BE2C (cell line): Measurements from ENCODE around the gene GAREM1.

Source experiments
- DNase-seq: peaks from one replicate; pipeline ENCODE4 v3.0.0-alpha.2; 2020
- H3K27me3 ChIP-seq: fragments of 250-450 bp; sonication (Bioruptor Pico); 2 replicates; pipeline ENCODE4 v1.5.1; 2020; ENCODE audit warnings: mild to moderate bottlenecking
- H3K36me3 ChIP-seq: fragments of 250-450 bp; sonication (Bioruptor Pico); 2 replicates; pipeline ENCODE4 v1.5.1; 2020; ENCODE audit warnings: mild to moderate bottlenecking
- H3K4me1 ChIP-seq: fragments of 250-450 bp; sonication (Bioruptor Pico); 2 replicates; pipeline ENCODE4 v1.5.1; 2020
- H3K4me3 ChIP-seq: 2 replicates; pipeline ENCODE4 v1.5.1; 2011; ENCODE audit warnings: low read depth, low read length
- H3K9me3 ChIP-seq: fragments of 250-450 bp; sonication (Bioruptor Pico); 2 replicates; pipeline ENCODE4 v1.5.1; 2020
- TF ChIP-seq, protein P1 (sequence below): IDR thresholded peaks from 2 replicates; pipeline ENCODE4 v1.5.1; 2012; ENCODE audit warnings: mild to moderate bottlenecking, low read depth, low read length

GAREM1 gene

DNA sequence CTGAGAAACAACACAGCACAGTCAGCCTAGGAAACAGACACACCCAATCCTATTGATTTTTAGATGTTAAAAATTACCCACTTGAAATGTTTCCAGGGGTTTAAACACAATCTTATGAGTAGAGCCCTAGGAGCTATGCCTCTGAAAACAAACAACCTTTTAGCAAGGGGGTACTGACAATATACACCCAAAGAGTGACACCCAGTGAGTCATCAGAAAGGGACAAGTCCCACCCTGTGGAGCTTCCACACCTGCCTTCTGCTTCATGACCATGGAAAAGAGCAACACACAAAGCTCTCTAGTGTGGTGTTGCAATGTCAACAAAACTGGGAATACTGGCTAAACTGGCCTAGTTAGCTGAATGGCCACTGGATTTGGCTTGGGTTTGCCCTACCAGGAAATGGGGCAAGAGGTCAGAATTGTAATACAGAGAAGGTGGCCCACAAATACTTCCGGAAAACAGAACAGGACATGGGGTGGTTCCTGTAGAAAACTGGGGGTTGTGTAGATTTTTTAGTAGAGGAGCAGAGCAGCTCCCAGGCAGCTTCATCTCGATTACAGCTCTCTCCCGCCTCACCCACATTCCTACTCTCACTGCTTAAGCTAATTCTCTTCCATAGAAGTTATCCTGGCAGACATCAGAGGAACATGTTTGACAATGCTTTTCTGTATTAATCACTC, 98.2 kb downstream of the GAREM1 start:
- no peak overlapping the region for H3K4me3 ChIP-seq
- no peaks in the 10 kb centered on the region for H3K9me3 ChIP-seq
- TF ChIP-seq, protein P1, sequence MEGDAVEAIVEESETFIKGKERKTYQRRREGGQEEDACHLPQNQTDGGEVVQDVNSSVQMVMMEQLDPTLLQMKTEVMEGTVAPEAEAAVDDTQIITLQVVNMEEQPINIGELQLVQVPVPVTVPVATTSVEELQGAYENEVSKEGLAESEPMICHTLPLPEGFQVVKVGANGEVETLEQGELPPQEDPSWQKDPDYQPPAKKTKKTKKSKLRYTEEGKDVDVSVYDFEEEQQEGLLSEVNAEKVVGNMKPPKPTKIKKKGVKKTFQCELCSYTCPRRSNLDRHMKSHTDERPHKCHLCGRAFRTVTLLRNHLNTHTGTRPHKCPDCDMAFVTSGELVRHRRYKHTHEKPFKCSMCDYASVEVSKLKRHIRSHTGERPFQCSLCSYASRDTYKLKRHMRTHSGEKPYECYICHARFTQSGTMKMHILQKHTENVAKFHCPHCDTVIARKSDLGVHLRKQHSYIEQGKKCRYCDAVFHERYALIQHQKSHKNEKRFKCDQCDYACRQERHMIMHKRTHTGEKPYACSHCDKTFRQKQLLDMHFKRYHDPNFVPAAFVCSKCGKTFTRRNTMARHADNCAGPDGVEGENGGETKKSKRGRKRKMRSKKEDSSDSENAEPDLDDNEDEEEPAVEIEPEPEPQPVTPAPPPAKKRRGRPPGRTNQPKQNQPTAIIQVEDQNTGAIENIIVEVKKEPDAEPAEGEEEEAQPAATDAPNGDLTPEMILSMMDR = no peak
- no peak for DNase-seq
- no peaks in the 10 kb centered on the region for H3K27me3 ChIP-seq
- no peaks in the 10 kb centered on the region for H3K4me1 ChIP-seq
- no peaks in the 10 kb centered on the region for H3K36me3 ChIP-seq

DNA sequence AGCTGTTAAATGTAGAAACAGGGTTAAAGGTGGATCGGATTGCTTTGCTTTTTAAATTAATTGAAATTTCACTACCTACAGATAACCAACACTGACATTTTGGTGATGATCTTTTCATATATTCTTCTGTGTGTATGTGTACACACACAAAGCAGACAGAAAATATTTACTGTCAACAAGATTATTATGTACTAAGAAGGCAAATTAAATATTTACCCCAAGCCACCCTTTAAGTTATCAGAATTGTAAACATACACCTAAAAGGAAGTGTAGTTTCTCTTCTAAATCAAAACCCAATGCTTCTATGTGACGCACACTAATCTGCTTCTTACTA, 98.7 kb downstream of the GAREM1 start:
- Histone ChIP-seq H3K4me3 (no peak overlapping the region), H3K9me3 (no peaks in the 10 kb centered on the region), H3K36me3 (no peaks in the 10 kb centered on the region), H3K27me3 (no peaks in the 10 kb centered on the region), H3K4me1 (no peaks in the 10 kb centered on the region)
- no peak for DNase-seq
- TF ChIP-seq, protein P1 = no peak

DNA sequence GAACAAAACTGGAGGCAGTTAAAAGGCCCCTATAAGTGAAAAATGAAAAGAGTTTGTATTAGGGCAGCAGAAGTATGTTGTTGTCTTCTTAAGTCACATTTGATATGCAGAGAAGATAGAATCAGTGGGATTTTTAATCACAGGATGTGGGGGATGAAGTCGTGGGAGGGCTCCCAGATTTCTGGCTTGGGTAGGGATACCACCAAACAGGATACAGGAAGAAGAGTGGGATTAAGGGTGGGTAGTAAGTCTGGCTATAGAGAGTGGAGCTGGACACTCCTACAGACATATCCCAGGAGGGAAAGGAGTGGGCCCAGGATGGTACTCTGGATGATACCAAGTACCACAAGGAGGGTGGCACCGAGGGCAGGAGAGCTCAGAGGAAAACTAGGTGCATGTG, 99.3 kb downstream of the GAREM1 start:
- TF ChIP-seq, protein P1 = no peak
- DNase-seq = no peak
- Histone ChIP-seq H3K9me3 (no peaks in the 10 kb centered on the region), H3K27me3 (no peaks in the 10 kb centered on the region), H3K36me3 (no peaks in the 10 kb centered on the region), H3K4me1 (no peaks in the 10 kb centered on the region), H3K4me3 (no peak overlapping the region)

DNA sequence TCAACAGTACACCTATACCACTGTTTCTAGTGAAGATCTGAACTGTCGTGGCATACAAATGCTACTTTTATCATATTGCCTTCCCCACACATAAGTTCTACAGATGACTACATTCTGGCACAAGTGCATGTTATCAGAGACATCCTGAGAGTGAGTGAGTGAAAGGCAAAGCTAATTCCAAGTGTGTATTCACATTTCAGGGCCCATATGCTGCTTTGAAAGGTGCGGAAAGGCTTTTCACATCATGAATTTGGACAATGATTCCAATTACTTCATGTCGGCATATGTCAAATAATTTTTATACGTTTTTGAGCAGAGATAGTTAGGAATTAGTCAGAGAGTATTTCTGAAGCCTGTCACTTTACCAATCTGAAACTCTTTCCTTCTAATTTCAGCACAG, 101.7 kb downstream of the GAREM1 start:
- Histone ChIP-seq H3K4me3 (no peak overlapping the region), H3K4me1 (no peaks in the 10 kb centered on the region), H3K36me3 (no peaks in the 10 kb centered on the region), H3K27me3 (no peaks in the 10 kb centered on the region), H3K9me3 (no peaks in the 10 kb centered on the region)
- TF ChIP-seq, protein P1 = no peak
- no peak for DNase-seq

DNA sequence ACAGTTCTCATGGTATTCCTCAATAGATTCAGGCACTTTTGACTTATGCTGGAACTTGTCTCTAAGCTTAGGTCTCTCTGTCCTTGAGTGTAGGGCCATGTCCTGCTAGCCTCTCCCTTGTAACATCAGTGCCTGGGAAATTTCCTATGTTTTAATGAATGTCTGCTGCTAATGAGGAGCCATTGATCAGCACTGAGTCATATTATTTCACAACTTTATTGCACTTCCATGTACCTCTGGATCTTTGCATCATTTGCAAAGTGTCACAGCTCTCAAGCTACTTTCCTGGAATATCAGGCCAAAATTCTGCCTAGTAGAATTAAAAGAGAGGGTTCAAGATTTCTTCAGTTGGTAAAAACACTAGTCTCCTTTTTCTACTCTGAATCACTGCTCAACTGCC, 102.5 kb downstream of the GAREM1 start:
- no peaks in the 10 kb centered on the region for H3K36me3 ChIP-seq
- H3K27me3 ChIP-seq = no peaks in the 10 kb centered on the region
- DNase-seq = no peak
- no peaks in the 10 kb centered on the region for H3K4me1 ChIP-seq
- TF ChIP-seq, protein P1 = no peak
- H3K4me3 ChIP-seq = no peak overlapping the region
- no peaks in the 10 kb centered on the region for H3K9me3 ChIP-seq

DNA sequence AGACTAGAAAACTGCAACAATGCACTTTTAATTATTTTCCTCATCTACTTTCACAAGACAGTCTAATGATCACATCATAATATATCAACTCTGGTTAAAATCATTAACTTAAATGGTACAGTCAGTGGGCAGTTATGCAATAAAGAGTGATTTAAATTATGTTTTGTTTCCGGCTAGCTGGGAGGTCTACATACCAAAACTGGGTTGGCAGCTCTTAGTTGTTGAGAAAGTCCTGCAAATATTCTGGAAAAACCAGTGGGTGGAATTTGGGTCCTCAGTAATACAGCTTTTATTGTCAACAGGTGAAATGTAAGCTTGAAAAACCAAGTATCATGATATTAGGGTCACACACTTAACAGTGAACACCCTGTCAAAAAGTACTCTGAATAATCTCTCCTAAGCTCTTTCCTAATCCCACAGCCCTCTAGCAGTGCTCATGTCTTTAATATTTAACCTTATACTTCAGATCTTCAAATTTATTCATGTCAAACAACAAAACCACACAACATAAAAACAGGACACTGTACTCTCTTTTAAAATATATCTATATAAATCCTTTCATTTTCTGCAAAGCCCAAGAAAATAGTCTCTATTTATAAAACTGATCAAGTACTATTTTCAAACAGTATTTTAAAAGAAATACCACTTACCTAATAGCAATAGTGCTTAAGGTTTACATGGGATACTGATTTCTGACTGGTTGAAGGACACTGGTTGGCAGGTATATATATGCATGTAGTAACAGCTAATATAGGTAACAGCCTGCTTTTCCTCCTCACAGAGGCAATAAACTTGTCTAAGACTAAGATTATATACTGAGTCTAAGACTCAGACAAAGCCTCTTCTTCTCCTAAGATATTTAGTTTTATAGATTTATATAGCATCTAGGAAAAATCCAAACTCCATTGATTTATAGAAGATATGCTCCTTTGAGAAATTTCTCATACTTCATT, 103.8 kb downstream of the GAREM1 start:
- no peak for DNase-seq
- no peaks in the 10 kb centered on the region for H3K27me3 ChIP-seq
- H3K36me3 ChIP-seq = no peaks in the 10 kb centered on the region
- TF ChIP-seq, protein P1 = no peak
- H3K4me3 ChIP-seq = no peak overlapping the region
- no peaks in the 10 kb centered on the region for H3K4me1 ChIP-seq
- no peaks in the 10 kb centered on the region for H3K9me3 ChIP-seq
